ENCODE measurements around the gene NEDD4L.

DNA sequence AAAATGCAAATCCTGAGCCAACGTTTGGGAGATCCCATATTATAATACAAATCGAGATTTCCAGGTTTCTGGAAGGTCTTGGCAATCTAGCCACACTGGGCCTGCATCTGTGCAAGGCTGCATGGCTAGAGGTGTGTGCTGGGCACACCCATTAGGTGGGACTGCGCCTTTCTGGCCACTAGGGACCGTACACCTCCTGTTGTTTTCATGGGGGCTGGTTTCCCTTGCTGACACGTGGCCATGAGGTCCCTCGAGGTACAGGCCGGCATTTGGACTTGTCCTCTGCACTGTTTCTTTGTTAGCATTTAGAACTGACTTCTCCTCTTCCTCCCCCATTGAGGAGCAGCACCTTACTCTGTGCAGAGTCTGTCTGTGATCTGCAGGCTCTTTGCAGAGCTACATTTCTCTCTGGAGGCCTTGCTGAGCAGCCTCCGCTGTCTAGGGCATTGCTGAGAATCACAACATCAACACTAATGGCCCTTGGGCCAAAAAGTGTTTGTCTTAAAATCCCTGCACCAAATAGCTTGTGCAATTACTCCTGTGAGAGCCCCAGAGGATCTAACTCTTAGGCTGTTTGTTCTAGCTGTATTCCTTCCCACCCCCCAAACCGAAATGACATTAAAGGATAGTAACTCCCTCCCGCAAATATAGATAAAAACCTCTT is 131.2 kb downstream of the NEDD4L start:
- TF ChIP-seq SIN3A (IDR thresholded peaks at IDR 0.05; ENCODE audit: borderline replicate concordance, low read depth, low read length) (no peak), POLR2AphosphoS5 (IDR thresholded peaks at IDR 0.05; ENCODE audit: low read depth, low read length) (no peak), MEF2A (IDR thresholded peaks at IDR 0.05; ENCODE audit: borderline replicate concordance, low read depth) (no peak), RFX5 (IDR thresholded peaks at IDR 0.05; ENCODE audit: low read length) (no peak), NFIC (IDR thresholded peaks at IDR 0.05; ENCODE audit: borderline replicate concordance) (no peak), EZH2phosphoT487 (IDR thresholded peaks at IDR 0.05; ENCODE audit: borderline replicate concordance, low read depth) (no peak), GATA2 (CRISPR knock-in tag; IDR thresholded peaks at IDR 0.05) (no peak), RCOR1 (IDR thresholded peaks at IDR 0.05; ENCODE audit: low read length) (no peak), TAF1 (IDR thresholded peaks at IDR 0.05; ENCODE audit: borderline replicate concordance, low read depth, low read length) (no peak), MXI1 (IDR thresholded peaks at IDR 0.05; ENCODE audit: low read depth, low read length) (no peak)
- TF ChIP-seq, protein P1, sequence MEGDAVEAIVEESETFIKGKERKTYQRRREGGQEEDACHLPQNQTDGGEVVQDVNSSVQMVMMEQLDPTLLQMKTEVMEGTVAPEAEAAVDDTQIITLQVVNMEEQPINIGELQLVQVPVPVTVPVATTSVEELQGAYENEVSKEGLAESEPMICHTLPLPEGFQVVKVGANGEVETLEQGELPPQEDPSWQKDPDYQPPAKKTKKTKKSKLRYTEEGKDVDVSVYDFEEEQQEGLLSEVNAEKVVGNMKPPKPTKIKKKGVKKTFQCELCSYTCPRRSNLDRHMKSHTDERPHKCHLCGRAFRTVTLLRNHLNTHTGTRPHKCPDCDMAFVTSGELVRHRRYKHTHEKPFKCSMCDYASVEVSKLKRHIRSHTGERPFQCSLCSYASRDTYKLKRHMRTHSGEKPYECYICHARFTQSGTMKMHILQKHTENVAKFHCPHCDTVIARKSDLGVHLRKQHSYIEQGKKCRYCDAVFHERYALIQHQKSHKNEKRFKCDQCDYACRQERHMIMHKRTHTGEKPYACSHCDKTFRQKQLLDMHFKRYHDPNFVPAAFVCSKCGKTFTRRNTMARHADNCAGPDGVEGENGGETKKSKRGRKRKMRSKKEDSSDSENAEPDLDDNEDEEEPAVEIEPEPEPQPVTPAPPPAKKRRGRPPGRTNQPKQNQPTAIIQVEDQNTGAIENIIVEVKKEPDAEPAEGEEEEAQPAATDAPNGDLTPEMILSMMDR (IDR thresholded peaks at IDR 0.05): no peak
- TF ChIP-seq, protein P2, sequence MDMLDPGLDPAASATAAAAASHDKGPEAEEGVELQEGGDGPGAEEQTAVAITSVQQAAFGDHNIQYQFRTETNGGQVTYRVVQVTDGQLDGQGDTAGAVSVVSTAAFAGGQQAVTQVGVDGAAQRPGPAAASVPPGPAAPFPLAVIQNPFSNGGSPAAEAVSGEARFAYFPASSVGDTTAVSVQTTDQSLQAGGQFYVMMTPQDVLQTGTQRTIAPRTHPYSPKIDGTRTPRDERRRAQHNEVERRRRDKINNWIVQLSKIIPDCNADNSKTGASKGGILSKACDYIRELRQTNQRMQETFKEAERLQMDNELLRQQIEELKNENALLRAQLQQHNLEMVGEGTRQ (IDR thresholded peaks at IDR 0.05; ENCODE audit: borderline replicate concordance, low read depth, low read length): no peak
- TF ChIP-seq, protein P3, sequence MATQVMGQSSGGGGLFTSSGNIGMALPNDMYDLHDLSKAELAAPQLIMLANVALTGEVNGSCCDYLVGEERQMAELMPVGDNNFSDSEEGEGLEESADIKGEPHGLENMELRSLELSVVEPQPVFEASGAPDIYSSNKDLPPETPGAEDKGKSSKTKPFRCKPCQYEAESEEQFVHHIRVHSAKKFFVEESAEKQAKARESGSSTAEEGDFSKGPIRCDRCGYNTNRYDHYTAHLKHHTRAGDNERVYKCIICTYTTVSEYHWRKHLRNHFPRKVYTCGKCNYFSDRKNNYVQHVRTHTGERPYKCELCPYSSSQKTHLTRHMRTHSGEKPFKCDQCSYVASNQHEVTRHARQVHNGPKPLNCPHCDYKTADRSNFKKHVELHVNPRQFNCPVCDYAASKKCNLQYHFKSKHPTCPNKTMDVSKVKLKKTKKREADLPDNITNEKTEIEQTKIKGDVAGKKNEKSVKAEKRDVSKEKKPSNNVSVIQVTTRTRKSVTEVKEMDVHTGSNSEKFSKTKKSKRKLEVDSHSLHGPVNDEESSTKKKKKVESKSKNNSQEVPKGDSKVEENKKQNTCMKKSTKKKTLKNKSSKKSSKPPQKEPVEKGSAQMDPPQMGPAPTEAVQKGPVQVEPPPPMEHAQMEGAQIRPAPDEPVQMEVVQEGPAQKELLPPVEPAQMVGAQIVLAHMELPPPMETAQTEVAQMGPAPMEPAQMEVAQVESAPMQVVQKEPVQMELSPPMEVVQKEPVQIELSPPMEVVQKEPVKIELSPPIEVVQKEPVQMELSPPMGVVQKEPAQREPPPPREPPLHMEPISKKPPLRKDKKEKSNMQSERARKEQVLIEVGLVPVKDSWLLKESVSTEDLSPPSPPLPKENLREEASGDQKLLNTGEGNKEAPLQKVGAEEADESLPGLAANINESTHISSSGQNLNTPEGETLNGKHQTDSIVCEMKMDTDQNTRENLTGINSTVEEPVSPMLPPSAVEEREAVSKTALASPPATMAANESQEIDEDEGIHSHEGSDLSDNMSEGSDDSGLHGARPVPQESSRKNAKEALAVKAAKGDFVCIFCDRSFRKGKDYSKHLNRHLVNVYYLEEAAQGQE (IDR thresholded peaks at IDR 0.05; ENCODE audit: low read depth, low read length): no peak
- TF ChIP-seq, protein P4, sequence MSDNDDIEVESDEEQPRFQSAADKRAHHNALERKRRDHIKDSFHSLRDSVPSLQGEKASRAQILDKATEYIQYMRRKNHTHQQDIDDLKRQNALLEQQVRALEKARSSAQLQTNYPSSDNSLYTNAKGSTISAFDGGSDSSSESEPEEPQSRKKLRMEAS (IDR thresholded peaks at IDR 0.05; ENCODE audit: low read depth): no peak

All from SK-N-SH (cell line).